Measurements from ENCODE around the gene MBLAC1. TPM values are rescaled to one million over a fixed set of nuclear protein-coding genes. Genes with fewer than 3 reads are reported as not detected.

The MBLAC1 gene
- total and polyA plus RNA-seq, 10 of the 15 experiments (the other 5 are each of a cell fraction or from before 2014, with no cell fraction given) = 0.24 to 3.2 (median 1.8) TPM; not detected in 1

DNA sequence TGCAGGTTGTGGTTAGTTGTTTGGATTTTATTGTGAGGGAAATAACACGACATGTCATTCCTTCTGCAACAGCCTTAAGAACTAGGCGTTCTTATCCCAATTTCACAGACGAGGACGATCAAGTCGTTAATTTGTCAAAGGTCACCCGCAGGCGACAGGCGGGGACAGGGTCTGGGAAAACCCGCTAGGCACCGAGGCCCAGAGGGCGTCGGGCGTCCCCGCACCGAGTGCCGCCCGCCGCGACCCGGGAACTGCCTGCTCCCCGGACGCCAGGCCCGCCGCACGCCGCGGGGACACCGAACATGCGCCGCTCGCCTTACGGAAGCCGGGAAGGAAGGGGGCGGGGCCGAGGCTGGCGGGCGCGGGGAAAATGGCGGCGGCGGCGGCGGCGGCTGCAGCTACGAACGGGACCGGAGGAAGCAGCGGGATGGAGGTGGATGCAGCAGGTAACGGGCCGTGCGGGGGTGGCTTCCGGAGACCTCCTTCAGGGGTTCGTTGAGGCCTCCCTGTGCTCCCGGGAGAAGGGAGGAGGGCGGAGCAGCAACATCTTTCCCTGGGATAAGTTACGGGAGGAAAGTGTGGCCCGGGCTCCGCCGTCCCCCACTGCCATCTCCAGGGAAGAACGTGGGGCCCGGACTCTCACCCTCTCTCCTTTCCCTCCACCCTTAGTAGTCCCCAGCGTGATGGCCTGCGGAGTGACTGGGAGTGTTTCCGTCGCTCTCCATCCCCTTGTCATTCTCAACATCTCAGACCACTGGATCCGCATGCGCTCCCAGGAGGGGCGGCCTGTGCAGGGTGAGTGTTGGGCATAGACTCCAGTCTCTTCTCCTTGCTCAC is 37.9 kb upstream of the MBLAC1 start, which contains the start of gene COPS6 (continued):
- TF ChIP-seq CBFB (IDR thresholded peaks at IDR 0.05; ENCODE audit: low read depth) (0 out of 2 replicates have a peak, but pooled peaks have one; percentile 25), ZSCAN29 (IDR thresholded peaks at IDR 0.05) (no peak), PAX5 (IDR thresholded peaks at IDR 0.05; ENCODE audit: borderline replicate concordance, low read depth, low read length) (no peak), SUPT20H (IDR thresholded peaks at IDR 0.05; ENCODE audit: borderline replicate concordance, control insufficient read depth, low read depth, low read length) (no peak), PAX8 (IDR thresholded peaks at IDR 0.05) (no peak), HDGF (IDR thresholded peaks at IDR 0.05) (no peak), STAT1 (conservative IDR thresholded peaks at IDR 0.05) (0 out of 2 replicates have a peak, but pooled peaks have one; percentile 54), RBBP5 (conservative IDR thresholded peaks at IDR 0.05) (no peak), NBN (IDR thresholded peaks at IDR 0.05) (peak; percentile 63; the same call in 1 of the 2 replicates), SP1 (IDR thresholded peaks at IDR 0.05; ENCODE audit: low read depth, low read length) (peak; percentile 61), LARP7 (IDR thresholded peaks at IDR 0.05) (peak; percentile 80), TARDBP (IDR thresholded peaks at IDR 0.05; ENCODE audit: borderline replicate concordance) (peak; percentile 46; the same call in 1 of the 2 replicates), SPI1 (IDR thresholded peaks at IDR 0.05; ENCODE audit: borderline replicate concordance, insufficient read depth, low read depth, low read length) (no peak), NFIC (IDR thresholded peaks at IDR 0.05; ENCODE audit: low read depth, low read length) (no peak), EED (IDR thresholded peaks at IDR 0.05; ENCODE audit: low read depth) (no peak), JUNB (IDR thresholded peaks at IDR 0.05) (no peak)
- TF ChIP-seq, protein P1, sequence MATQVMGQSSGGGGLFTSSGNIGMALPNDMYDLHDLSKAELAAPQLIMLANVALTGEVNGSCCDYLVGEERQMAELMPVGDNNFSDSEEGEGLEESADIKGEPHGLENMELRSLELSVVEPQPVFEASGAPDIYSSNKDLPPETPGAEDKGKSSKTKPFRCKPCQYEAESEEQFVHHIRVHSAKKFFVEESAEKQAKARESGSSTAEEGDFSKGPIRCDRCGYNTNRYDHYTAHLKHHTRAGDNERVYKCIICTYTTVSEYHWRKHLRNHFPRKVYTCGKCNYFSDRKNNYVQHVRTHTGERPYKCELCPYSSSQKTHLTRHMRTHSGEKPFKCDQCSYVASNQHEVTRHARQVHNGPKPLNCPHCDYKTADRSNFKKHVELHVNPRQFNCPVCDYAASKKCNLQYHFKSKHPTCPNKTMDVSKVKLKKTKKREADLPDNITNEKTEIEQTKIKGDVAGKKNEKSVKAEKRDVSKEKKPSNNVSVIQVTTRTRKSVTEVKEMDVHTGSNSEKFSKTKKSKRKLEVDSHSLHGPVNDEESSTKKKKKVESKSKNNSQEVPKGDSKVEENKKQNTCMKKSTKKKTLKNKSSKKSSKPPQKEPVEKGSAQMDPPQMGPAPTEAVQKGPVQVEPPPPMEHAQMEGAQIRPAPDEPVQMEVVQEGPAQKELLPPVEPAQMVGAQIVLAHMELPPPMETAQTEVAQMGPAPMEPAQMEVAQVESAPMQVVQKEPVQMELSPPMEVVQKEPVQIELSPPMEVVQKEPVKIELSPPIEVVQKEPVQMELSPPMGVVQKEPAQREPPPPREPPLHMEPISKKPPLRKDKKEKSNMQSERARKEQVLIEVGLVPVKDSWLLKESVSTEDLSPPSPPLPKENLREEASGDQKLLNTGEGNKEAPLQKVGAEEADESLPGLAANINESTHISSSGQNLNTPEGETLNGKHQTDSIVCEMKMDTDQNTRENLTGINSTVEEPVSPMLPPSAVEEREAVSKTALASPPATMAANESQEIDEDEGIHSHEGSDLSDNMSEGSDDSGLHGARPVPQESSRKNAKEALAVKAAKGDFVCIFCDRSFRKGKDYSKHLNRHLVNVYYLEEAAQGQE (IDR thresholded peaks at IDR 0.05; ENCODE audit: low read depth, low read length) = peak; percentile 31; the same call in 1 of the 2 replicates
- TF ChIP-seq, protein P2, sequence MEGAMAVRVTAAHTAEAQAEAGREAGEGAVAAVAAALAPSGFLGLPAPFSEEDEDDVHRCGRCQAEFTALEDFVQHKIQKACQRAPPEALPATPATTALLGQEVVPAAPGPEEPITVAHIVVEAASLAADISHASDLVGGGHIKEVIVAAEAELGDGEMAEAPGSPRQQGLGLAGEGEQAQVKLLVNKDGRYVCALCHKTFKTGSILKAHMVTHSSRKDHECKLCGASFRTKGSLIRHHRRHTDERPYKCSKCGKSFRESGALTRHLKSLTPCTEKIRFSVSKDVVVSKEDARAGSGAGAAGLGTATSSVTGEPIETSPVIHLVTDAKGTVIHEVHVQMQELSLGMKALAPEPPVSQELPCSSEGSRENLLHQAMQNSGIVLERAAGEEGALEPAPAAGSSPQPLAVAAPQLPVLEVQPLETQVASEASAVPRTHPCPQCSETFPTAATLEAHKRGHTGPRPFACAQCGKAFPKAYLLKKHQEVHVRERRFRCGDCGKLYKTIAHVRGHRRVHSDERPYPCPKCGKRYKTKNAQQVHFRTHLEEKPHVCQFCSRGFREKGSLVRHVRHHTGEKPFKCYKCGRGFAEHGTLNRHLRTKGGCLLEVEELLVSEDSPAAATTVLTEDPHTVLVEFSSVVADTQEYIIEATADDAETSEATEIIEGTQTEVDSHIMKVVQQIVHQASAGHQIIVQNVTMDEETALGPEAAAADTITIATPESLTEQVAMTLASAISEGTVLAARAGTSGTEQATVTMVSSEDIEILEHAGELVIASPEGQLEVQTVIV (IDR thresholded peaks at IDR 0.05; ENCODE audit: borderline replicate concordance, partially characterized antibody) = no peak
- TF ChIP-seq, protein P3, sequence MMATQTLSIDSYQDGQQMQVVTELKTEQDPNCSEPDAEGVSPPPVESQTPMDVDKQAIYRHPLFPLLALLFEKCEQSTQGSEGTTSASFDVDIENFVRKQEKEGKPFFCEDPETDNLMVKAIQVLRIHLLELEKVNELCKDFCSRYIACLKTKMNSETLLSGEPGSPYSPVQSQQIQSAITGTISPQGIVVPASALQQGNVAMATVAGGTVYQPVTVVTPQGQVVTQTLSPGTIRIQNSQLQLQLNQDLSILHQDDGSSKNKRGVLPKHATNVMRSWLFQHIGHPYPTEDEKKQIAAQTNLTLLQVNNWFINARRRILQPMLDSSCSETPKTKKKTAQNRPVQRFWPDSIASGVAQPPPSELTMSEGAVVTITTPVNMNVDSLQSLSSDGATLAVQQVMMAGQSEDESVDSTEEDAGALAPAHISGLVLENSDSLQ (IDR thresholded peaks at IDR 0.05) = no peak
- TF ChIP-seq, protein P4, sequence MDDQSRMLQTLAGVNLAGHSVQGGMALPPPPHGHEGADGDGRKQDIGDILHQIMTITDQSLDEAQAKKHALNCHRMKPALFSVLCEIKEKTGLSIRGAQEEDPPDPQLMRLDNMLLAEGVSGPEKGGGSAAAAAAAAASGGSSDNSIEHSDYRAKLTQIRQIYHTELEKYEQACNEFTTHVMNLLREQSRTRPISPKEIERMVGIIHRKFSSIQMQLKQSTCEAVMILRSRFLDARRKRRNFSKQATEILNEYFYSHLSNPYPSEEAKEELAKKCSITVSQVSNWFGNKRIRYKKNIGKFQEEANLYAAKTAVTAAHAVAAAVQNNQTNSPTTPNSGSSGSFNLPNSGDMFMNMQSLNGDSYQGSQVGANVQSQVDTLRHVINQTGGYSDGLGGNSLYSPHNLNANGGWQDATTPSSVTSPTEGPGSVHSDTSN (IDR thresholded peaks at IDR 0.05; ENCODE audit: insufficient replicate concordance, low read depth, low read length) = no peak
- TF ChIP-seq, protein P5, sequence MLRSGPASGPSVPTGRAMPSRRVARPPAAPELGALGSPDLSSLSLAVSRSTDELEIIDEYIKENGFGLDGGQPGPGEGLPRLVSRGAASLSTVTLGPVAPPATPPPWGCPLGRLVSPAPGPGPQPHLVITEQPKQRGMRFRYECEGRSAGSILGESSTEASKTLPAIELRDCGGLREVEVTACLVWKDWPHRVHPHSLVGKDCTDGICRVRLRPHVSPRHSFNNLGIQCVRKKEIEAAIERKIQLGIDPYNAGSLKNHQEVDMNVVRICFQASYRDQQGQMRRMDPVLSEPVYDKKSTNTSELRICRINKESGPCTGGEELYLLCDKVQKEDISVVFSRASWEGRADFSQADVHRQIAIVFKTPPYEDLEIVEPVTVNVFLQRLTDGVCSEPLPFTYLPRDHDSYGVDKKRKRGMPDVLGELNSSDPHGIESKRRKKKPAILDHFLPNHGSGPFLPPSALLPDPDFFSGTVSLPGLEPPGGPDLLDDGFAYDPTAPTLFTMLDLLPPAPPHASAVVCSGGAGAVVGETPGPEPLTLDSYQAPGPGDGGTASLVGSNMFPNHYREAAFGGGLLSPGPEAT (IDR thresholded peaks at IDR 0.05; ENCODE audit: low read depth) = peak; percentile 74

Data from GM12878 (cell line).